H1 (cell line): ENCODE data around the gene FAM227B. TPM values are rescaled to one million over a fixed set of nuclear protein-coding genes. Genes with fewer than 3 reads are reported as not detected.

Experiments
- CTCF ChIA-PET: fragments of 300-600 bp; sonication (Branson Sonifier 250); formaldehyde crosslinking; loops from one replicate; lab custom pipeline; 2021; ENCODE audit not compliant: partially characterized antibody; lab: Charles Lee
- POLR2A ChIA-PET: fragments of 300-600 bp; sonication (Branson Sonifier 250); formaldehyde crosslinking; loops from one replicate; lab custom pipeline; 2021; ENCODE audit warnings: inconsistent platforms; ENCODE audit not compliant: partially characterized antibody; lab: Charles Lee
- DNase-seq, 2 experiments: peaks; one replicate each; pipeline versions ENCODE4 v3.0.0 to v3.0.0-alpha.2; 2010 to 2022; ENCODE audit warnings: low spot score in 2 of 2, low read depth in 1 of 2, mixed read lengths in 1 of 2
- FAIRE-seq: peaks from 2 replicates; lab custom pipeline; 2011; peaks lifted over from hg19 to GRCh38; lab: Jason Lieb, UNC
- H2AFZ ChIP-seq: 2 replicates; pipeline ENCODE4 v1.8.1; 2012; ENCODE audit warnings: low read length, inconsistent platforms
- H2AK5ac ChIP-seq: 2 replicates; pipeline ENCODE4 v1.6.1; 2013; ENCODE audit warnings: low read depth, low read length
- H2BK120ac ChIP-seq: replicated peaks from 2 replicates; pipeline ENCODE3; 2013; ENCODE audit warnings: low read depth, low read length, inconsistent platforms
- H2BK12ac ChIP-seq: 2 replicates; pipeline ENCODE4 v1.6.1; 2013; ENCODE audit warnings: low read depth, low read length
- H2BK15ac ChIP-seq: 2 replicates; pipeline ENCODE4 v1.6.1; 2013; ENCODE audit warnings: low read length
- H2BK20ac ChIP-seq: 2 replicates; pipeline ENCODE4 v1.6.1; 2013; ENCODE audit warnings: low read length
- H2BK5ac ChIP-seq: 2 replicates; pipeline ENCODE4 v1.6.1; 2013; ENCODE audit warnings: low read depth, low read length
- H3K14ac ChIP-seq: 2 replicates; pipeline ENCODE4 v1.6.1; 2013; ENCODE audit warnings: inconsistent platforms; ENCODE audit not compliant: insufficient read length
- H3K18ac ChIP-seq: 2 replicates; pipeline ENCODE4 v1.6.1; 2013; ENCODE audit warnings: low read length; ENCODE audit errors: extremely low read depth
- H3K23ac ChIP-seq: 2 replicates; pipeline ENCODE4 v1.6.1; 2013; ENCODE audit warnings: inconsistent platforms; ENCODE audit not compliant: insufficient read length
- H3K23me2 ChIP-seq: 2 replicates; pipeline ENCODE4 v1.6.1; 2013; ENCODE audit warnings: low read depth, low read length
- H3K27ac ChIP-seq: 2 replicates; pipeline ENCODE4 v1.6.1; 2011; ENCODE audit warnings: low read depth, low read length, inconsistent platforms
- H3K27me3 ChIP-seq, 4 experiments: replicated peaks in 1 of 4; 1 replicate in 1 of 4; 2 replicates in 3 of 4; pipeline versions ENCODE4 v1.6.1 to v1.8.1; 2011 to 2013; ENCODE audit warnings: low read length in 3 of 4, mild to moderate bottlenecking in 3 of 4, inconsistent platforms in 2 of 4, mixed read lengths in 2 of 4, moderate library complexity in 1 of 4; ENCODE audit not compliant: control insufficient read depth in 3 of 4, insufficient read depth in 3 of 4; ENCODE audit errors: extremely low read depth in 1 of 4
- H3K36me3 ChIP-seq, 4 experiments: 2 replicates each; pipeline versions ENCODE4 v1.6.1 to v1.8.1; 2011 to 2013; ENCODE audit warnings: mild to moderate bottlenecking in 4 of 4, low read length in 3 of 4, moderate library complexity in 2 of 4, control low read depth in 1 of 4, inconsistent platforms in 1 of 4; ENCODE audit not compliant: insufficient read depth in 4 of 4, control insufficient read depth in 2 of 4
- H3K4ac ChIP-seq: replicated peaks from 2 replicates; pipeline ENCODE3; 2013; ENCODE audit warnings: low read length, low read depth, mixed read lengths, inconsistent platforms; ENCODE audit not compliant: insufficient read length
- H3K4me1 ChIP-seq, 4 experiments: replicated peaks in 1 of 4; 1 replicate in 1 of 4; 2 replicates in 3 of 4; pipeline versions ENCODE4 v1.6.1 to v1.8.1; 2011 to 2013; ENCODE audit warnings: low read length in 3 of 4, inconsistent platforms in 2 of 4, mixed read lengths in 1 of 4; ENCODE audit not compliant: insufficient read depth in 4 of 4, control insufficient read depth in 3 of 4
- H3K4me2 ChIP-seq, 2 experiments: 2 replicates each; pipeline versions ENCODE4 v1.6.1 to v1.8.1; 2011 to 2013; ENCODE audit warnings: low read depth in 2 of 2, low read length in 2 of 2, control low read depth in 1 of 2, inconsistent platforms in 1 of 2, mild to moderate bottlenecking in 1 of 2; ENCODE audit not compliant: insufficient read depth in 1 of 2
- H3K4me3 ChIP-seq, 4 experiments: fragments of 200-600, 300-600 bp in 1 of 4; sonication (generic), shearing (Covaris generic), sonication (Bioruptor Twin) in 1 of 4; 2 replicates each; pipeline versions ENCODE4 v1.5.1 to v1.8.1; 2011 to 2016; ENCODE audit warnings: low read length in 4 of 4, low read depth in 3 of 4, control low read depth in 2 of 4, inconsistent platforms in 2 of 4, mild to moderate bottlenecking in 2 of 4, mixed read lengths in 1 of 4, moderate library complexity in 1 of 4; ENCODE audit not compliant: insufficient read depth in 2 of 4; ENCODE audit errors: extremely low read depth in 1 of 4
- H3K56ac ChIP-seq: replicated peaks from 2 replicates; pipeline ENCODE3; 2013; ENCODE audit warnings: low read depth, mild to moderate bottlenecking, mixed read lengths, low read length, inconsistent platforms; ENCODE audit not compliant: insufficient read length
- H3K79me1 ChIP-seq: 2 replicates; pipeline ENCODE4 v1.6.1; 2013; ENCODE audit warnings: low read depth, low read length, control low read depth
- H3K79me2 ChIP-seq, 2 experiments: 2 replicates each; pipeline versions ENCODE4 v1.6.1 to v1.8.1; 2012 to 2013; ENCODE audit warnings: low read length in 2 of 2, mild to moderate bottlenecking in 2 of 2, inconsistent platforms in 1 of 2; ENCODE audit not compliant: insufficient read depth in 2 of 2, control insufficient read depth in 1 of 2
- H3K9ac ChIP-seq, 4 experiments: replicated peaks in 1 of 4; 1 replicate in 1 of 4; 2 replicates in 3 of 4; pipeline versions ENCODE4 v1.6.1 to v1.8.1; 2011 to 2013; ENCODE audit warnings: low read depth in 3 of 4, low read length in 3 of 4, control low read depth in 2 of 4, mild to moderate bottlenecking in 2 of 4, moderate library complexity in 2 of 4, inconsistent platforms in 1 of 4; ENCODE audit errors: extremely low read depth in 1 of 4
- H3K9me3 ChIP-seq, 2 experiments: 2 replicates each; pipeline versions ENCODE4 v1.6.1 to v1.8.1; 2012 to 2013; ENCODE audit warnings: mild to moderate bottlenecking in 2 of 2, moderate library complexity in 2 of 2, control low read depth in 1 of 2, inconsistent platforms in 1 of 2, low read depth in 1 of 2, low read length in 1 of 2, mixed read lengths in 1 of 2; ENCODE audit not compliant: insufficient read depth in 2 of 2
- H4K20me1 ChIP-seq, 2 experiments: replicated peaks in 1 of 2; 2 replicates each; pipeline versions ENCODE3 to v1.8.1; 2011 to 2013; ENCODE audit warnings: inconsistent platforms in 2 of 2, low read length in 2 of 2, mild to moderate bottlenecking in 1 of 2; ENCODE audit not compliant: insufficient read depth in 2 of 2, control insufficient read depth in 1 of 2
- H4K5ac ChIP-seq: 2 replicates; pipeline ENCODE4 v1.6.1; 2013; ENCODE audit warnings: low read length, low read depth, mixed read lengths, inconsistent platforms; ENCODE audit not compliant: insufficient read length
- H4K8ac ChIP-seq: 2 replicates; pipeline ENCODE4 v1.8.0; 2013; ENCODE audit warnings: mild to moderate bottlenecking, moderate library complexity, low read length, inconsistent platforms; ENCODE audit not compliant: insufficient read depth; ENCODE audit errors: extremely low read depth
- H4K91ac ChIP-seq: replicated peaks from 2 replicates; pipeline ENCODE3; 2013; ENCODE audit warnings: low read length, mixed read lengths, inconsistent platforms; ENCODE audit not compliant: insufficient read length
- EZH2 ChIP-seq: fragments of 200-600 bp; sonication (generic); IDR thresholded peaks from 2 replicates; pipeline ENCODE4 v1.7.1; 2012; ENCODE audit warnings: low read depth, mild to moderate bottlenecking, moderate library complexity, low read length, inconsistent platforms; ENCODE audit not compliant: severe bottlenecking
- GTF2F1 ChIP-seq: IDR thresholded peaks from 2 replicates; pipeline ENCODE4 v1.6.1; 2012; ENCODE audit warnings: low read depth, low read length, improper control_type of control experiment, borderline replicate concordance
- KDM1A ChIP-seq: fragments of 200-600, 300-600 bp; sonication (generic); IDR thresholded peaks from 2 replicates; pipeline ENCODE4 v1.7.1; 2016; ENCODE audit warnings: mild to moderate bottlenecking, low read length, borderline replicate concordance
- SP2 ChIP-seq: IDR thresholded peaks from 2 replicates; pipeline ENCODE4 v1.6.1; 2012; ENCODE audit warnings: mild to moderate bottlenecking, low read length, inconsistent platforms
- TAF1 ChIP-seq: IDR thresholded peaks from 2 replicates; pipeline ENCODE4 v1.6.1; 2011; ENCODE audit warnings: mild to moderate bottlenecking, low read depth, low read length
- TAF7 ChIP-seq: optimal IDR thresholded peaks from 2 replicates; pipeline ENCODE3; 2011; ENCODE audit warnings: low read depth, mild to moderate bottlenecking, inconsistent platforms, low read length, moderate library complexity, borderline replicate concordance
- TEAD4 ChIP-seq: IDR thresholded peaks from 2 replicates; pipeline ENCODE4 v1.6.1; 2012; ENCODE audit warnings: low read depth, low read length, inconsistent platforms, mixed read lengths
- polyA plus RNA-seq, 7 experiments: library from polyadenylated mRNA; depleted of rRNA in 3 of 7; stranded (reverse) in 5 of 7; unstranded in 2 of 7; fragments of >200 nt in 5 of 7; fragments of 200-250 nt in 2 of 7; gene quantifications; 1 replicate in 5 of 7; 2 replicates in 1 of 7; 4 replicates in 1 of 7; pipeline versions ENCODE4 v1.2.1 to v1.2.3, GENCODE V29; 2011 to 2013; ENCODE audit warnings: missing spikeins in 2 of 7, mixed read lengths in 2 of 7
- total RNA-seq: library from RNA; stranded (reverse); fragmentation: NEBNext Ultra II Directional; extraction: Animal tissue kit (Norgen Biotek cat#: 25700); gene quantifications from 2 replicates; pipeline ENCODE4 v1.2.1, GENCODE V29; 2021

The FAM227B gene
- total and polyA plus RNA-seq, 2 of the 8 experiments (the other 6 are each of a cell fraction or from before 2014, with no cell fraction given) = 4.0 to 6.5 TPM

GRCh38 chr15:49382394-49382793 is 238.2 kb downstream of the FAM227B start:
- no peak for FAIRE-seq
- Histone ChIP-seq H4K5ac (no peak overlapping the region), H2BK12ac (no peak overlapping the region)

More at GRCh38 chr15:49382394-49382793, 238.2 kb downstream of the FAM227B start:
- H4K91ac ChIP-seq = no peak overlapping the region
- H3K4ac ChIP-seq = no peak overlapping the region
- peaks cover 0 to 8% (median 4%) of the 10 kb centered on the region in 4 experiments; a peak in 4 of 7 replicates for H3K4me1 ChIP-seq
- TF ChIP-seq GTF2F1 = no peak
- TF ChIP-seq KDM1A = no peak
- no peak for TF ChIP-seq EZH2
- no peak for TF ChIP-seq TAF7
- no peak for TF ChIP-seq TAF1
- no peak for TF ChIP-seq SP2
- no peak for TF ChIP-seq TEAD4
- no peaks in the 10 kb centered on the region for H3K36me3 ChIP-seq
- H4K8ac ChIP-seq = no peak overlapping the region
- no peaks in the 10 kb centered on the region for H3K23me2 ChIP-seq
- H3K9me3 ChIP-seq = no peaks in the 10 kb centered on the region
- no peak overlapping the region for H2BK5ac ChIP-seq
- H3K14ac ChIP-seq = no peak overlapping the region
- H2BK15ac ChIP-seq = no peak overlapping the region
- no peak overlapping the region for H2AFZ ChIP-seq
- H3K4me3 ChIP-seq = no peak overlapping the region
- H3K79me1 ChIP-seq = no peaks in the 10 kb centered on the region
- H3K56ac ChIP-seq = no peak overlapping the region
- CTCF ChIA-PET = interaction anchor here (0.8 to 0.9 kb wide), 2 partner anchors 10 to 31 kb away, joined by 3 read pairs; no protein-coding TSS in a partner anchor
- no peak overlapping the region for H3K4me2 ChIP-seq
- H3K27me3 ChIP-seq = no peaks in the 10 kb centered on the region
- no peak overlapping the region for H2BK20ac ChIP-seq
- POLR2A ChIA-PET = no interaction called here
- H3K27ac ChIP-seq = no peak overlapping the region
- H4K20me1 ChIP-seq = no peaks in the 10 kb centered on the region
- H2BK120ac ChIP-seq = no peak overlapping the region
- no peak overlapping the region for H3K23ac ChIP-seq
- DNase-seq = no peak
- no peak overlapping the region for H3K9ac ChIP-seq
- H2AK5ac ChIP-seq = no peak overlapping the region
- H3K79me2 ChIP-seq = no peaks in the 10 kb centered on the region
- H3K18ac ChIP-seq = no peak overlapping the region
